H1 (cell line): Measurements from ENCODE around the gene ZBTB20.

ENCODE experiments used
- ATF3 ChIP-seq: IDR thresholded peaks from 2 replicates; pipeline ENCODE4 v1.6.1; 2011; ENCODE audit warnings: low read depth, mild to moderate bottlenecking, low read length; ENCODE audit not compliant: insufficient read depth
- CBX5 ChIP-seq: fragments of 300-800, 300-1000 bp; sonication (generic); IDR thresholded peaks from 2 replicates; pipeline ENCODE4 v1.7.1; 2016; ENCODE audit warnings: antibody characterized with exemption, low read length, low read depth
- CTCF ChIP-seq, 3 experiments: IDR thresholded peaks; 1 replicate in 2 of 3; 2 replicates in 1 of 3; pipeline versions ENCODE4 v1.5.1 to v1.6.1; 2011; ENCODE audit warnings: low read length in 3 of 3, mild to moderate bottlenecking in 3 of 3, inconsistent platforms in 2 of 3, low read depth in 1 of 3, moderate library complexity in 1 of 3; ENCODE audit not compliant: insufficient read depth in 1 of 3; ENCODE audit errors: control extremely low read depth in 1 of 3
- E2F6 ChIP-seq: IDR thresholded peaks from 2 replicates; pipeline ENCODE4 v1.6.1; 2012; ENCODE audit warnings: inconsistent platforms
- EGR1 ChIP-seq: IDR thresholded peaks from 2 replicates; pipeline ENCODE4 v1.6.1; 2011; ENCODE audit warnings: low read depth, low read length, borderline replicate concordance
- GTF2F1 ChIP-seq: IDR thresholded peaks from 2 replicates; pipeline ENCODE4 v1.6.1; 2012; ENCODE audit warnings: low read depth, low read length, improper control_type of control experiment, borderline replicate concordance
- HDAC6 ChIP-seq: IDR thresholded peaks from one replicate; pipeline ENCODE4 v1.7.1; 2012; ENCODE audit warnings: low read depth, mild to moderate bottlenecking, inconsistent platforms, low read length, moderate library complexity
- POLR2A ChIP-seq, 2 experiments: IDR thresholded peaks; 1 replicate in 1 of 2; 2 replicates in 1 of 2; pipeline ENCODE4 v1.6.1; 2011; ENCODE audit warnings: low read depth in 2 of 2, low read length in 2 of 2, mild to moderate bottlenecking in 2 of 2; ENCODE audit errors: control extremely low read depth in 1 of 2
- POU5F1 ChIP-seq: IDR thresholded peaks from 2 replicates; pipeline ENCODE4 v1.6.1; 2011; ENCODE audit warnings: low read depth, mild to moderate bottlenecking, low read length, moderate library complexity
- TCF12 ChIP-seq: IDR thresholded peaks from 2 replicates; pipeline ENCODE4 v1.6.1; 2011; ENCODE audit warnings: low read depth, mild to moderate bottlenecking, low read length

- TF ChIP-seq E2F6 (no peak), POLR2A (IDR thresholded peaks at IDR 0.05; ENCODE audit: control extremely low read depth in 1 of 2, low read depth in 2 of 2, low read length in 2 of 2) (no peak), CBX5 (no peak), GTF2F1 (no peak), TCF12 (no peak), CTCF (IDR thresholded peaks at IDR 0.05; ENCODE audit: control extremely low read depth in 1 of 3, insufficient read depth in 1 of 3, low read depth in 1 of 3, low read length in 3 of 3) (no peak), HDAC6 (no peak), EGR1 (no peak), POU5F1 (no peak), ATF3 (no peak)
These were observed 331.0 kb downstream of the ZBTB20 start for GRCh38 chr3:114816052-114816451.
